ENCODE results near the gene DHCR24.

Gene DHCR24

DNA sequence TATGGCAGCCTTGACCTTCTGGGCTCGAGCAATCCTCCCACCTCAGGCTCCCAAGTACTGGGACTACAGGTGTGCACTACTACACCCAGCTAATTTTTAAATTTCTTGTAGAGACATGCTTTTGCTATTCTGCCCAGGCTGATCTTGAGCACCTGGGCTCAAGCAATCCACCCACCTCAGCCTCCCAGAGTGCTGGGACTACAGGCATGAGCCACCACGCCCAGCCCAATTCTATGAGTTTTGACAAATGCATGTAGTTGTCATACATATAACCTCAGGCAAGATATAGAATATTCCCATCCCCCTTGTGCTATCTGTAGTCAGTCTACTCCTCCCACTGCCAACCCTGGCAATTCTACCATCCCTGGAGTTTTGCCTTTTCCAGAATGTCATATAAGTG lies 47.2 kb downstream of the DHCR24 start:
- Histone ChIP-seq H3K9ac (ENCODE audit: low read depth, low read length, poor library complexity, severe bottlenecking) (no peak overlapping the region), H3K9me3 (ENCODE audit: insufficient read depth, low read depth, low read length) (no peaks in the 10 kb centered on the region), H3F3A (ENCODE audit: low read depth) (no peaks in the 10 kb centered on the region), H3K4me3 (ENCODE audit: low read length, poor library complexity, severe bottlenecking) (no peak overlapping the region), H3K27me3 (ENCODE audit: insufficient read depth, low read length, poor library complexity, severe bottlenecking) (no peaks in the 10 kb centered on the region), H3K79me2 (ENCODE audit: insufficient read depth, low read length) (no peaks in the 10 kb centered on the region), H2AFZ (ENCODE audit: low read length) (no peak overlapping the region), H3K9me2 (replicated peaks; ENCODE audit: low read depth, low read length) (no peaks in the 10 kb centered on the region), H3K4me1 (ENCODE audit: insufficient read depth, low read length, poor library complexity, severe bottlenecking) (no peaks in the 10 kb centered on the region), H3K4me2 (ENCODE audit: low read depth, low read length, poor library complexity, severe bottlenecking) (no peak overlapping the region), H3K36me3 (ENCODE audit: insufficient read depth, low read length) (no peaks in the 10 kb centered on the region), H4K20me1 (ENCODE audit: insufficient read depth, low read length, poor library complexity, severe bottlenecking) (no peaks in the 10 kb centered on the region)
- no peak for TF ChIP-seq EZH2phosphoT487 (IDR thresholded peaks at IDR 0.05; ENCODE audit: borderline replicate concordance)
- TF ChIP-seq, protein P1, sequence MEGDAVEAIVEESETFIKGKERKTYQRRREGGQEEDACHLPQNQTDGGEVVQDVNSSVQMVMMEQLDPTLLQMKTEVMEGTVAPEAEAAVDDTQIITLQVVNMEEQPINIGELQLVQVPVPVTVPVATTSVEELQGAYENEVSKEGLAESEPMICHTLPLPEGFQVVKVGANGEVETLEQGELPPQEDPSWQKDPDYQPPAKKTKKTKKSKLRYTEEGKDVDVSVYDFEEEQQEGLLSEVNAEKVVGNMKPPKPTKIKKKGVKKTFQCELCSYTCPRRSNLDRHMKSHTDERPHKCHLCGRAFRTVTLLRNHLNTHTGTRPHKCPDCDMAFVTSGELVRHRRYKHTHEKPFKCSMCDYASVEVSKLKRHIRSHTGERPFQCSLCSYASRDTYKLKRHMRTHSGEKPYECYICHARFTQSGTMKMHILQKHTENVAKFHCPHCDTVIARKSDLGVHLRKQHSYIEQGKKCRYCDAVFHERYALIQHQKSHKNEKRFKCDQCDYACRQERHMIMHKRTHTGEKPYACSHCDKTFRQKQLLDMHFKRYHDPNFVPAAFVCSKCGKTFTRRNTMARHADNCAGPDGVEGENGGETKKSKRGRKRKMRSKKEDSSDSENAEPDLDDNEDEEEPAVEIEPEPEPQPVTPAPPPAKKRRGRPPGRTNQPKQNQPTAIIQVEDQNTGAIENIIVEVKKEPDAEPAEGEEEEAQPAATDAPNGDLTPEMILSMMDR (conservative IDR thresholded peaks at IDR 0.05; ENCODE audit: low read length) = no peak

DNA sequence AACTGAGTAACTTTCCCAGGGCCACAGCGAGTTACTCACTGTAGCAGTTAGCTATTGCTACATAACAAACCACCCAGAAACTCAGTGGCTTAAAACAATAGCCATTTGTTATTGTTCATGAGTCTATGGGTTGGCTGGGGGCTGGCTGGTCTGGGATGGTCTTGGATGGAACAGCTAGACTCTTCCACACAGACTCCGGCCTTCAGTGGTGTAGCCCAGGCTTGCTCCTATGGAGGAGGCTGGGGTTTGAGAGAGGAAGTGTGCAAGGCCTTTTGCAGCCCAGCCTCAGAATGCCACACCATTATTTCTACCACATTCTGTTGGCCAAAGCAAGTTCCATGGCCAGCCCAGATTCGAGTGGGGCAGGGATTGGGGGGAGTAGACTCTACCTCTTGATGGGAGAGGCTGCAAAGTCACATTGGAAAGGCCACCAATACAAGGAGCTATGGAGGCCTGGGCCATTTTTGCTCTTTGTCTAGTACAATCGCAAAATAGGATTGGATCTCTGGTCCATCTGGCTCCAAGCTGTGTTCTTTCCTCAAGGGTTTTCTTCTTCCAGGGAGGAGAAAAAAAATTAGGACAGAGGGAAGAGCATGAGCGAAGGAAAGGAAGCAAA lies 48.3 kb downstream of the DHCR24 start:
- Histone ChIP-seq H4K20me1 (ENCODE audit: insufficient read depth, low read length, poor library complexity, severe bottlenecking) (no peaks in the 10 kb centered on the region), H3K4me2 (ENCODE audit: low read depth, low read length, poor library complexity, severe bottlenecking) (no peak overlapping the region), H3K9me2 (replicated peaks; ENCODE audit: low read depth, low read length) (no peaks in the 10 kb centered on the region), H3F3A (ENCODE audit: low read depth) (no peaks in the 10 kb centered on the region), H2AFZ (ENCODE audit: low read length) (no peak overlapping the region), H3K27me3 (ENCODE audit: insufficient read depth, low read length, poor library complexity, severe bottlenecking) (no peaks in the 10 kb centered on the region), H3K79me2 (ENCODE audit: insufficient read depth, low read length) (no peaks in the 10 kb centered on the region), H3K4me3 (ENCODE audit: low read length, poor library complexity, severe bottlenecking) (no peak overlapping the region), H3K9ac (ENCODE audit: low read depth, low read length, poor library complexity, severe bottlenecking) (no peak overlapping the region), H3K4me1 (ENCODE audit: insufficient read depth, low read length, poor library complexity, severe bottlenecking) (no peaks in the 10 kb centered on the region), H3K36me3 (ENCODE audit: insufficient read depth, low read length) (no peaks in the 10 kb centered on the region), H3K9me3 (ENCODE audit: insufficient read depth, low read depth, low read length) (no peaks in the 10 kb centered on the region)
- no peak for TF ChIP-seq EZH2phosphoT487 (IDR thresholded peaks at IDR 0.05; ENCODE audit: borderline replicate concordance)
- TF ChIP-seq, protein P1 (conservative IDR thresholded peaks at IDR 0.05; ENCODE audit: low read length) = no peak

DNA sequence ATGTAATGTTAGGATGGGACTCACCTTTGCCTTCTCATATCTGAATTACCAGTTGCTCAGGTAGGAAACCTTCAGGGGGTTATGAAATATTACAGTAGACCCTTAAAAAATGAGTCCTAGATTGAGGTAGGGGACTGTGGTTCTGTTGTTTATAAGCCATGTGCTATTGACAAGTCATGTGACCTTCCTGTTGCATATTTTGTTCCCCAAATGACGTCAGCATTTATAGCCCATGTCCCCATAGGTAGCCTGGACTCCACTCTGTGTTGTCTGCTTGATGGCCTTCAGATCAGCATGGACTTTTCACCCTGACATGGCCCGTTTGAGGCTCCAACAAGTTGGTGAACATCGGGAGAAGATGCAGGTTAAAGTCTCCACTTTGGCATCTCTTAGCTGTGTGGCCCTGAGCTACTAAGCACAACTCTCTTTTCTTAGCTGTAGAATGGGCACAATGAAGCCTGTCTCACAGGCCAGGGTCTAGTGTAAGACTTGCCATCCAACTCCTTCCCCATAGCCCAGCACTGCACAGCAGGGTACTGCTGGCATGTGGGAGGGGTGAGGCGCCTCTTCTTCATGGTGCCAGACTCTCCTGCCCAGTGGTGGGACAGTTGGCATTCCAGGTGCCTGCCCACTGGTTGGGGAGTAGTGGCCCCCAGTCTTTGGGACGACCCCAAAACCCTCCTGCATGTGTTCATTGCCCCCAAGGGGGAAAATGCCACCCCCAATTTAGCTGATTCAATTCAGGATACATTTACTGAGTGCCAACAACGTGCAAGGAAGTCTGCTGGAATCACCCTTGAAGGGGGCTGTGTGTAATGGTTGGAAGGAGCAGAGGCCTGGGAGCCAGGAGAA lies 49.8 kb downstream of the DHCR24 start:
- H3F3A ChIP-seq (ENCODE audit: low read depth) = no peaks in the 10 kb centered on the region
- no peaks in the 10 kb centered on the region for H4K20me1 ChIP-seq (ENCODE audit: insufficient read depth, low read length, poor library complexity, severe bottlenecking)
- no peaks in the 10 kb centered on the region for H3K27me3 ChIP-seq (ENCODE audit: insufficient read depth, low read length, poor library complexity, severe bottlenecking)
- TF ChIP-seq, protein P1 (conservative IDR thresholded peaks at IDR 0.05; ENCODE audit: low read length) = no peak
- TF ChIP-seq EZH2phosphoT487 (IDR thresholded peaks at IDR 0.05; ENCODE audit: borderline replicate concordance) = no peak
- no peaks in the 10 kb centered on the region for H3K79me2 ChIP-seq (ENCODE audit: insufficient read depth, low read length)
- H3K9me3 ChIP-seq (ENCODE audit: insufficient read depth, low read depth, low read length) = no peaks in the 10 kb centered on the region
- H3K9me2 ChIP-seq (replicated peaks; ENCODE audit: low read depth, low read length) = no peaks in the 10 kb centered on the region
- no peaks in the 10 kb centered on the region for H3K4me1 ChIP-seq (ENCODE audit: insufficient read depth, low read length, poor library complexity, severe bottlenecking)
- no peak overlapping the region for H2AFZ ChIP-seq (ENCODE audit: low read length)
- H3K9ac ChIP-seq (ENCODE audit: low read depth, low read length, poor library complexity, severe bottlenecking) = no peak overlapping the region
- no peak overlapping the region for H3K4me2 ChIP-seq (ENCODE audit: low read depth, low read length, poor library complexity, severe bottlenecking)
- no peak overlapping the region for H3K4me3 ChIP-seq (ENCODE audit: low read length, poor library complexity, severe bottlenecking)
- no peaks in the 10 kb centered on the region for H3K36me3 ChIP-seq (ENCODE audit: insufficient read depth, low read length)

All from Loucy (cell line).